HL-60/S4 treated with phorbol 12-myristate 13-acetate at 8.2 ng/mL for 4 days and 3 days (cell line): Measurements from ENCODE around the gene CLSTN1.
"Not testable (repeated sequence)": the region's sequence is repeated elsewhere in the genome, so short reads cannot be mapped to it uniquely, and the experiment has no call there.

Source experiments
- in situ Hi-C: fragments of 300-500 bp; cut with MboI; formaldehyde crosslinking; loops from 2 replicates; pipeline ENCODE4 v1.15.0; 2022; ENCODE audit warnings: low sequenced_read_pairs

Gene CLSTN1

DNA sequence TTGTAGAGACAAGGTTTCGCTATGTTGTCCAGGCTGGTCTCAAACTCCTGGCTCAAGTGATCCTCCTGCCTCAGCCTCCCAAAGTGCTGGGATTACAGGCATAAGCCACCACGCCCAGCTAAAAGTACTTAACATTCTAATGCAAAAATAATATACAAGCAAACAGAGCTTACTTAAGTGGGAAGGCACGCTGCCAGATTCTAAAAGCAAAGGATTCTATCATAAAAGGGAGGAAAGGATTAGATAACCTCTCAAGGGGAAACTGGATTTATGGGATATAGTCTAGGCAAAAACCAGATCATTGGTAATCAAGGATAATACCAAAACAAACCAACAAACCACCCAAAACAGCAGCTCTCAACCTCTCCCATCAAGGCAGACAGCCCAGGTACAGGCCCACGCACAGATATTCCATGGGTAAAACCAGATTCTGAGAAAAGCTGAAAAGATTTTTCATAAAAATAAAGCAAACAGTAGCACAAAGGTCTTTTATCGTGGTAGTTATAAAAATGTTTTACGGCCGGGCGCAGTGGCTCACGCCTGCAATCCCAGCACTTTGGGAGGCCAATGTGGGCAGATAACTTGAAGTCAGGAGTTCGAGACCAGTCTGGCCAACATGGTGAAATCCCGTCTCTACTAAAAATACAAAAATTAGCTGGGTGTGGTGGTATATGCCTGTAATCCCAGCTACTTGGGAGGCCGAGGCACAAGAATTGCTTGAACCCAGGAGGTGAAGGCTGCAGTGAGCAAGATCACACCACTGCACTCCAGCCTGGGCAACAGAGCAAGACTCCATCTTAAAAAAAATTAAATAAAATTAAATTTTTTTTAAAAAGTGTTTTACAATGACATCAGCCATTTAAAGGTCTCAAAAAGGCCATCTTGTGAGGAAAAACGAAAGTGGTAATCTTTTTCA is 20.5 kb downstream of the CLSTN1 start:
- in situ Hi-C loops = not testable (repeated sequence)

DNA sequence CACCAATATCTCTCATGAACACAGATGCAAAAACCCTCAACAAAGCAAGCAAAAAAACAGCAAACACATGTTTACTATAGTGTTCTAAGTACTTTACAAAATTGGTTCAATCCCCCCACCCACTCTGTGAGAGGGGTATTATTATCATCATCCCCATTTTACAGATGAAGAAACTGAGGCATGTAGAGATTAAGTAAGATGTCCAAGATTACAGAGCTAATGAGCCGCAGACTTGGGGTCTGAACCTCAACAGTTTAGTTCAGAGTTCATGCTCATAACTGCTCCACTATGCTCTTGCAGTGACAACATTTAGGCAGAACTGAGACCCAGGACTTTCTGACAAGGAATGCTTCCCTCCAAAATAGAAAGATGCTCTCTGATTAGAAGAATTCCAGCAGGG is 21.9 kb downstream of the CLSTN1 start:
- in situ Hi-C loops = no loop called here

DNA sequence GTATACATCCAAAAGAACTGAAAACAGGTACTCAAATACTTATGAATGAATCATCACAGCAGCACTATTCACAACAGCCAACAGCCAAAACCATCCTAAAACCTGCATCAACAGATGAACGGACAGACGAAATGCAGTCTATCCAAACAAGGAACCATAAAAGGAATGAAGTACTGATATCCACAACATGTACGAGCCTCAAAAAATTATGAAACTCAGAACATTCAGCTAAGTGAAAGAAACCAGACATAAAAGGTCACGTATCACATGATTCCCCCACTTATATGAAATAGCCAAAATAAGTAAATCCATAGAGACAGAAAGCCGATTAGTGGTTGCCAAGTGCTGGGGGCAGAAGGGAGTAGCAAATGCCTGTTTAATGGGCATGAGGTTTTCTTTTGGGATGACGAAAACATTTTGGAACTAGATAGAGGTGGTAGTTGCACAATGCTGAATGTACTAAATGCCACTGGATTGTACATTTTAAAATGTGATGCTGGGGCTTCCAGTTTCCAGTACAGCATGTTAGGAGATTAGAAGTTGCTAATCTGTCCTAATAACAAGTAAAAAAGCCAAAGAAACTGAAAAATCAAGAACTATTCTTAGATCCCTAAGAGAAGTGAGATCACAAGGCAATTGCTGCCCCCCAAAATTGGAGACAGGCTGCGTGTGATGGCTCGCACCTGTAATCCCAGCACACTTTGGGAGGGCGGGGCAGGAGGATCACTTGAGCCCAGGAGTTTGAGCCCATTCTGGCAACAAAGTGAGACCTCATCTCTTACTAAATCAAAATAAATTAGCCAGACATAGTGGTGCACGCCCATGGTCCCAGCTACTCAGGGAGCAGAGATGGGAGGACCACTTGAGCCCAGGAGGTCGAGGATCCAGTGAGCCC is 25.3 kb downstream of the CLSTN1 start:
- in situ Hi-C loops = no loop called here

DNA sequence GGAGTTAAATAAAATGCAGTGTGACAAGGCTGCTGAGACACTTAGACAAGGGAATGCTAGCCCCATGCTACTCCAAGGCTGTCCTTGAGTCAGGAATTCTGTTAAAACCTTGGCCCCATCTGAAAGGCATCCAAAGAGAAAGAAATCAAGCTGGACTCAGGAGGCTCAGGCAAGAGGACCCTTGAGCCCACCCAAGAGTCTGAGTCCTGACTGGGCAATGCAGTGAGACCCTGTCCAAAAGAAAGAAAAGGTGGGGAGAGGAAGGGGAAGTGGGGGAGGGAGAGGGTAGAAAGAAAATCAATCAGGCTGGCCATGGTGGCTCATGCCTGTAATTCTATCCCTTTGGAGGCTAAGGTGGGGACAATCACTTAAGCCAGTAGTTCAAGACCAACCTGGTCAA is 26.7 kb downstream of the CLSTN1 start:
- in situ Hi-C loops = no loop called here

DNA sequence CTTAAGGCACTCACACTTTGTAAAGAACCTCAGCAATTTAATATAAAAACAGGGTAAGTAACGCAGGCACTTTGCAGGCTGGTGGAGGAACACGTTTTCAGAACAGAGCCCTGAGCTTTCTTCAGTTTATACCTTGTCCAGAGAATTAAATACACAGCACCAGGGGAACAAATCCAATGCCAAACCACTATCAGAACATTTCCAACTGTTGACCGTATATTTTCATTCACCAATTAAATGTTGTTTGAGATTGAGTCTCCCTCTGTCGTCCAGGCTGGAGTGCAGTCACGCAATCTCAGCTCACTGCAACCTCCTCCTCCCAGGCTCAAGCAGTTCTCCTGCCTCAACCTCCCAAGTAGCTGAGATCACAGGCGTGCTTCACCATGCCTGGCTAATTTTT is 29.7 kb downstream of the CLSTN1 start:
- in situ Hi-C loops = no loop called here

DNA sequence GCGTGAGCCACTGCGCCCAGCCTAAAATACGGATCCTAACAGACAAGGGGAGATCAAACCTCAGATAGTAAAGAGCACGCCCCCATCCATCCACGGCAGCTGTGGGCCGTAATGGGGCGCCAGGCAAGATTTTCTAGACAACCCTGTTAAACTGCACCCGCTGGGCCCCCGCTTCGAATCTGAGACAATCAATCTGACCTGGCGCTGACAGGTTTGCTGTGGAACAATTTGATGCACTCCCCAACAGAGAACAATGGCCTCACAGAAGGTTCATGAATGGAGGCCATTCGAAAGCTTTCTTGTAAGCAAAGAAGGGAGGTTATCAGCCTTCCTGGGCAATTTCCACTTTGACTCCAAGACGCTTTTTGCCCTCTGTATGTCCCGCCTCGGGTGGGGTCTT is 30.5 kb downstream of the CLSTN1 start:
- in situ Hi-C loops = no loop called here

DNA sequence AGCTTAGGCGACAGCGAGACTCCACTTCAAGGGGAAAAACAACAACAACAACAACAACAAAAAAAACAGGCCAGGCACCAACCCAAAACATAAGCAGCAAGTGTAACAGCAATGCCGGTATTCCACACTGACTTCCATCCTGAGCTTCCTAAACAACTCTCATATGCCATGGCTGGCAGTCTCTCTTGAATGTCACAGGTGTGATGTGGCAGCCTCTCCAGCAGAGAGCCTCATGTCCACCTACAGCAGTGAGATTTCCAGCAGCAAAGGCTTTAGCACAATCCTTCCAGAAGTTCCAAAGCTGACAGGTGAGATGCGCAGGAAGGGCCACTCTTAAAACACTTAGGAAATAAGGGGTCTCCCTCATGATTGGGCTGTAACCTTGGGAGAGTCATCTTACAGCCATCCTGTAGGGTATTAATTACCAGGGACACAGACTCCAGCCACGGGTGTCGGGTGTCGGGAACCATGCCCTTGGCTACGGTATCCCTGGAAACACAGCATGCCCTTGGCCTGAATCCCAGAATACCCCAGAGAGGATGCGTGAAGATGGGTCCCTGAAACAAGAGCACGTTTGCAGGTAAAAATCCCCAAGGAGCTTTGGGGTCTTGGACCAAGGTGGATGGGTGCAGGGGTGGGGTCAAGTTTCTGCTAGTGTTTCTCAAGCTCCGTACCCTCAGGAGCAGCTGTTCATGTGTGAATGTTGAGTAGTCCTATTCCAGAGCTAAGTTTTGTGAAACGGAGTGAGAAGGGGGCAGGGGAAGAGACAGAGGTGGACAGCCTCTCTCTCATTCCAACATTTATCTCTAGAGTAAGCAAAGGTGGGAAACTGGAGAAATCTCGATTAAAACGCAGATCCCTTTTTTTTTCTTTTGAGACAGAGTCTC is 31.4 kb downstream of the CLSTN1 start:
- in situ Hi-C loops = no loop called here

DNA sequence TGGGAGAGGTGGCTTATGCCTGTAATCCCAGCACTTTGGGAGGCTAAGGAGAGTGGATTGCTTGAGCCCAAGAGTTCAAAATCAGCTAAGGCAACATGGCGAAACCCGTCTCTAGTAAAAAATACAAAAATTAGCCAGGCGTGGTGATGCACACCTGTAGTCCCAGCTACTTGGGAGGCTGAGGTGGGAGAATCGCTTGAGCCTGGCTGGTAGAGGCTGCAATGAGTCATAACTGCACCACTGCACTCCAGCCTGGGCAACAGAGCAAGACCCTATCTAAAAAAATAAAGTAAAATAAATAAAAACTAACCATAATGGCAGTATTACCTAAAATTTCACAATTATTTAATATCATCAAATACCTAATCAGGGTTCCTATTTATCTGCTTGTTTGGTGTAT is 34.1 kb downstream of the CLSTN1 start:
- in situ Hi-C loops = loop anchor here (10.0 kb wide), 1 partner anchor 75 kb away; no protein-coding TSS in a partner anchor

DNA sequence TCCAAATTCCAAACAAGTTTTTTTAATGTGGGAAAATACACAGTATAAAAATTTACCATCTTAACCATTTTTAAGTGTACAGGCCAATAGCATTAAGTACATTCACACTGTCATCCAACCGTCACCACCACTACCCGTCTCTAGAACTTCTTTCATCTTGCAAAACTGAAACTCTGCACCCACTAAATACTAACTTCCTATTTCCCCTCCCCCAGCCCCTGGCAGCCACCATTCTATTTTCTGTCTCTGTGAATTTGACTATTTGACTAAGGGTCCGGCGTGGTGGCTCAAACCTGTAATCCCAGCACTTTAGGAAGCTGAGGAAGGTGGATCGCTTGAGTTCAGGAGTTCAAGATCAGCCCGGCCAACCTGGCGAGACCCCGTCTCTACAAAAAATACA is 36.1 kb downstream of the CLSTN1 start:
- in situ Hi-C loops = loop anchor here (10.0 kb wide), 1 partner anchor 77 kb away; no protein-coding TSS in a partner anchor

DNA sequence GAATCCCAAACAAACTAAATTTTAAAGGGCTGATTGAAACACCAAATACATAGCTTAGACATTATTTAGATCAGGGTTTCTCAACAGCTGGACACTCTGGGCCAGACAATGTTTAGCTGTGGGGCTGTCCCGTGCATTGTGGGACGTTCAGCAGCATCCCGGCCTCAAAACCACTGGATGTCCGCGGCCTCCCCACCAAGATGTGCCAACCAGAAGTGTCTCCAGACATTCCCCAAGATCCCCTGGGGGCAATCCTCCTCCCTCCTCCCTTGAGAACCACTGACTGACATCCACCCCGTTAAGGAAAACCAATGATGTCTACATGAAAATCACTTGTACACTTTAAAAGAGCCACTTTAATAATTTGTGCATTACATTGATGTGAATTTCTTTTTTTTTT is 38.4 kb downstream of the CLSTN1 start:
- in situ Hi-C loops = loop anchor here (10.0 kb wide), 1 partner anchor 79 kb away; no protein-coding TSS in a partner anchor

DNA sequence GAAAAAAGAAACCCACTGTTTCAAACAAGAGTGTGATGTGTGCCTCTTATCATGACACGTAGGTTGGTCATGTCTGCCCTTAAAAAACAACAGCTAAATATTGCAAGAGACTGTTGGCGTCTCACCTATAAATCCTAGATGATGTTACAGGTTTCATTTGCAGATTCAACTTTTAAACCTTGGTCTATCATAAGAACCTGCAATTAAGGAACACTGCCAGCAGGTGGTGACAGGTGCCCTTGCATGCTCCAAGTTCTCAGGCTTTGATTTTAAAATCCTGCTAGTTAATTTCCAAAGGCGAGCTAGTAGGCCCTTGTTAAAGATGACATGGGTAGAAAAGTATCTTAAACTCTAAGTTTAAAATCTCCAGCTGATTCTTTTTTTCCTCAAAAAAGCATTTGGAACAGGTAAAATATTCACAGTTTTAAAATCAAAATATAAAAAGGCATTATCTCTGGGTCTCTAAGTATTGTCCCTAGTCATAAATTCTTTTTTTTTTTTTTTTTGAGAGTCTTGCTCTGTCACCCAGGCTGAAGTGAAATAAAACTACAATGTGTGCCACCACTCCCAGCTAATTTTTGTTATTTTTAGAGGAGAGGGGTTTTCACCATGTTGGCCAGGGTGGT is 39.1 kb downstream of the CLSTN1 start:
- in situ Hi-C loops = loop anchor here (10.0 kb wide), 1 partner anchor 80 kb away; no protein-coding TSS in a partner anchor

DNA sequence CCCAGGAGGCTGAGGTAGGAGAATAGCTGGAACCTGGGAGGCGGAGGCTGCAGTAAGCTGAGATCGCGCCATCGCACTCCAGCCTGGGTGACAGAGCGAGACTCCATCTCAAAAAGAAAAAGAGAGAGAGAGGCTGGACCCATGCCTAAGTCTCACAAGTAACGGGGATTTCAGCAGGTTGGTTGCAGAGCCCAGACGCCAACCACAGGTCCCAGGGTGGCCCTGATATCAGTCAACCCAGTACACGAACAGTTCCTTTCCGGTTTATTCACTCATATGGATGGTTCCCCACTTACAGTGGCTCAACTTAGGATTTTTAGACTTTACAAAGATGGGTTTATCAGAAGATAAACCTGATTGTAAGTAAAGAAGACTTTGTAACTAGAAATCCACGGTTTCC is 40.9 kb downstream of the CLSTN1 start:
- in situ Hi-C loops = loop anchor here (10.0 kb wide), 1 partner anchor 82 kb away; no protein-coding TSS in a partner anchor

DNA sequence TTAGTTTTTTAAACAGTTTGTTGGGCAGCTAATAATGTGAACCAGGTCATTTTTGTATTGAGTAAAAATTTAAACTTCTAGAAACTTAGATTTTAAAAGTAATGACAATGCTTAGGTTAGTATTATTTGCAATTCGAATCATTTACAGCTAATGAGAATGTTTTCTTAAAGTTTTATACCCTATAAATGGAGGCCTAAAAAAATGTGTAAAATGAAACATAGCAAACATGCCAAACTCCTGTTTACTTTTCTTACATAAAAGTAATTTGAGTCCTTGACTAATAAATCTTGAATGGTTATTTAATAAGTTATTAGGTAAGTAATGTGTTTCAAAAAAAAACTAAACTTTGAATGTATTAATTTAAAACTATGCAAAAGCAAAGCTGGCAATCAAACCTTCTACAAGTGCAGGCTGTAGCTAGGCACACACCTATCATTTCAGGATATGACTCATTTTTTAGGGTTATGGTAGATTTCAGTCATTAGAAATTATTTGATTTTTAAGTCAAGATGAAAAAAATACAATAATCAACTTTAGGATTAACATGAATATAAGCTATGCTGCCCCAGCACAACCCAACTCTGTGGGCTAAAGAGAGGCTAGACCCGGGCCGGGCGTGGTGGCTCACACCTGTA is 41.5 kb downstream of the CLSTN1 start:
- in situ Hi-C loops = loop anchor here (10.0 kb wide), 1 partner anchor 83 kb away; no protein-coding TSS in a partner anchor

DNA sequence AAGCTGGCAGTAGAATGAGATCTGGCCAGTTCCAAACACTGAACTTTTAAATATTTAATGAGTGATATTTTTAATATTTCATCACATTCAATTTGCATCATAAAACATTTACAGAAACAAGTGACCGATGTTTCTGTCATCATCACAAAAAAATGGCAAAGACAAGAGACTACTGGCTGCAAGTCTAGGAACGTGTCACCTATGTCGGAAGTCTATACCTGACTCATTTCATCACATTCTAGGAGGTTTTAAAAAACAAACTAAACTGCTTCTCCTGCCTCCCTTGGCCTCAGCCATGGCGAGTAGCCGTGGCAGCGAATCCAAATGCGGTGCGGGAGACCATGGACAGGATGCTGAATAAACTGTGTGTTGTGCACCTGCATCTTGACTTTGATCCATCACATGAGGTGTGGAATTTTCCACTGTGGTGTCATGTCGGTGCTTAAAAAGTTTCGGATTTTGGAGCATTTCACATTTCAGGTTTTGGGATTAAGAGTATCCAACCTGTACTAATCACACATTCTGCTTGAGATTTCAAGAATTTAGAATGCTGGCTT is 43.1 kb downstream of the CLSTN1 start:
- in situ Hi-C loops = loop anchor here (10.0 kb wide), 1 partner anchor 84 kb away; no protein-coding TSS in a partner anchor

DNA sequence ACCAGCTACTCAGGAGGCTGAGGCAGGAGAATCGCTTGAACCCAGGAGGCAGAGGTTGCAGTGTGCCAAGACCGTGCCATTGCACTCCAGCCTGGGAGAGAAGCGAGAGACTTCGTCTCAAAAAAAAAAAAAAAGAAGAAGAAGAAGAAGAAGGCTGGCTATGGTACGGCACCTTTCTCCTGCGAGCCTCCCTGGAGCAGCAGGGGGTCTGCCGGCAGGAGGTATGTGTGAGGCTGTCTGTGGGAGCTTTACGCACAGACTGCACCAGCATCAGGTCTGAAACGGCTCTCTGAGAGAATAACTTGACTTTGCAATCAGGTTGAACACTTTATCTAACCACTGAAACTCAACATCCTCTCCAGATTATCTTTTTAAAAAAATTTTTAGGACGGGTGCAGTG is 44.9 kb downstream of the CLSTN1 start:
- in situ Hi-C loops = no loop called here

DNA sequence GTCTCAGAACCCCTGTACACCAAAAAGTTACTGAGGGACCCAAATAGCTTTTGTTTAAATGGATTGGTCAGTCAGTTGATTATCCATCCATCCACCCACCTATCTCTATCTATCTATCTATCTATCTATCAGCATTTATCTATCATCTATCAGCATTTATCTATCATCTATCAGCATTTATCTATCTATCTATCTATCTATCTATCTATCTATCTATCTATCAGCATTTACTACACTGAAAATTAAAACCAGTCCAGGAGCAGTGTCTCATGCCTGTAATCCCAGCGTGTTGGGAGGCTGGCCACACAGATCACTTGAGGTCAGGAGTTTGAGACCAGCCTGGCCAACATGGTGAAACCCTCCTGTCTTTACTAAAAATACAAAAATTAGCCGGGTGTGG is 47.1 kb downstream of the CLSTN1 start:
- in situ Hi-C loops = no loop called here

DNA sequence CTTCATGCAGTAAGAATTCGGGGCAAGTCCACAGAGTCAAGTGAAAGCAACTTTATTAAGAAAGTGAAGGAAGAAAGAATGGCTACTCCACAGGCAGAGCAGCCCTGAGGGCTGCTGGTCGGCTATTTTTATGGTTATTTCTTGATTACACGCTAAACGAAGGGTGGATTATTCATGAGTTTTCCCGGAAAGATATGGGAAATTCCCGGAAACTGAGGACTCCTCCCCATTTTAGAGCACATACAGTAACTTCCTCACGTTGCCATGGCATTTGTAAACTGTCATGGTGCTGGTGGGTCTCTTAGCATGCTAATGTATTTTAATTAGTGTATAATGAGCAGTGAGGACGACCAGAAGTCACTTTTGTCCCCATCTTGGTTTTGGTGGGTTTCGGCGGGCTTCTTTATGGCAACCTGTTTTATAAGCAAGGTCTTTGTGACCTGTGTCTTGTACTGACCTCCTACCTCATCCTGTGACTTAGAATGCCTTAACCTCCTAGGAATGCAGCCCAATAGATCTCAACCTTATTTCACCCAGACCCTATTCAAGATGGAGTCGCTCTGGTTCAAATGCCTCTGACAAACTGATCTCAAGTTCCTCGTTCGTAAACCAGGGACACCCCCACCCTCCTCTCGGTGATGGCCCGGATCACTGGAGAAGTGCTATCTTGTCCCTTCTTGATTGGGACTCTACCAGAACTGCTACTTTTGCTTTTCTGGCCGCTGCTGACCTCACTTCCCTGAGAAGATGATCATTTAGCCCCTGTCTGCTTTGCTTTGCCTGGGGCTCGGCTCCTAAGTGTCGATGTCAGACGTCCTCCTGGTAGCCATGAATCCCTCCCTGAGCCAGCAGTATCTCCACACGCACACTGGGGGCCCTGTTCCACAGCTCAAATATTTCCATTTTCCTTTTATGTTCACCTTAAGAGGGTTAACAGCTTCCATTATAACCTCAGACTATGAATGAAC is 48.8 kb downstream of the CLSTN1 start:
- in situ Hi-C loops = no loop called here

DNA sequence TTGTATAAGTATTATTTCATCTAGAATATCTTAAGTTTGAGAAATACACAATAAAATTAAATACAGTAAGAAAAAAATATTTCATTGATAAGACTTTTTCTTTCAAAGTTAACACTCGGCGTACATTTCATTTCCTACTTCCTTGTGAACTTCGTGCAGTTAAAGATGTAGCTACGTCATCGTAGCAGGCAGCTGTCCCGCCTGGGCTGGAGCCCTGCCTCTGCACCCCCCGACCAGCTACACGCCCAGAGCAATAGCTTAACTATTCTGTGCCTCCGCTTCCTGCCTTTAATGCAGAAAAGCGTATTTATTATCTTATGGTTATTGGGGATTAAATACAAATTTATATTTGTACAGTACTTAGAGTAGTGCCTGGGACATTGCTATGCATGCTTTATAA is 53.5 kb downstream of the CLSTN1 start:
- in situ Hi-C loops = no loop called here
